Sigmoid colon (tissue), 4 donors: ENCODE results near the gene TMC2.

Experiments used
- CTCF ChIP-seq, 4 experiments: fragments of 450-650 bp in 3 of 4; fragments of 200-600 bp in 1 of 4; IDR thresholded peaks; one replicate each; pipeline ENCODE4 v1.5.1; 2016 to 2019; ENCODE audit warnings: antibody characterized with exemption in 4 of 4, mild to moderate bottlenecking in 3 of 4, moderate library complexity in 2 of 4
- POLR2AphosphoS5 ChIP-seq, 4 donors: sonication (generic); formaldehyde crosslinking; IDR thresholded peaks; one replicate each; pipeline ENCODE4 v1.6.1; 2017; ENCODE audit warnings: antibody characterized with exemption in 4 of 4

GRCh38 chr20:2518558-2518957 lies 17.8 kb upstream of the TMC2 start:
- TF ChIP-seq POLR2AphosphoS5 (IDR thresholded peaks at IDR 0.05) (no peak), CTCF (IDR thresholded peaks at IDR 0.05) (no peak)
